Measurements from ENCODE around the gene MLEC. TPM values are rescaled to one million over a fixed set of nuclear protein-coding genes. Genes with fewer than 3 reads are reported as not detected.
A peak's percentile ranks its signal among the peaks of the same experiment; 100 is the strongest.

Gene MLEC
- total and polyA plus RNA-seq, 10 donors = 7.7 to 117 (median 68.9) TPM

DNA sequence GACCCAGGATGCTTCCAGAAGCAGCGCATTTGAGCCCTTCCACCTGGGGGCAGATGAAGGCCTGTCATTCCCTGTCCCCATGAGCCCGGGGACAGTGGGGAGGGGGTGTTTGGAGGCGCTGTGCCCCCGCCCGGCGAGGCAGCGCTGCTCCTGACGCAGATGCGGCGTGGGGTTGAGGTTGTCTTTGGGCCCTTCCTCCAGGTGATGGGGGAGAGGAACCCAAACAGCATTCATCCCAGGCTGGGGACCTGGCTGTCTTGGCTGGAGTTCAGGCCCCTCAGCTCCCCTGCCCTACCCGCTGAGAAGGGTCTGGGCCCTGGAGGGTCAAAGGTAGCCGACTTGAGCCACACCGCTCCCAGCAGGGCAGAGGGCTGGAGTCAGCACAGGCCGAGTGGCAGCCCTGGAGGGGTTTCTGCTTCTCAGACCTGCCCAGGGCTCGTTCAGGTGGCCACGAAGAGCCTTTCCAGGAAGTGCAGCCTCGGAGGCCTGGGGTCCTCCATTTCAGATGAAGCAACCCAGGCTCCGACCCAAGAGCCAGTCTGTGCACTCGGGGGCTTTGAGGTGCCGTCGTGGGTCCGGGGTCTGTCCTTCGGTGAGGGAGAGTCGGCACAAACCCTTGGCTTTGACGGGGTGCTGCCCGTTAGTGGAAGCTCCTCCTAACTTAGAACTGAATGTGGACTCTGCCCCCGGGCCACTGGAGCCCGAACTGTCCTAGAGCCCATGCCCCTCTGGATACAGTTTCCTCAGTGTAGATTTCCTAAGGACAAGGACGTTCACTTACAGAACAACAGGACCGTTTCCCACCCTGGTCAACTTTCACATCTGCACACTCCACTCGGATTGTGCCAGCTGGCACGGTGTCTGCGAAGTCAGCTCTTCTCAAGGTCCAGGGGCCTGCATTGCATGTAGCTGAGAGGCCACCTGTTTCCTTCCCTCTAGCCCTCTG is 54.8 kb downstream of the MLEC start:
- intact Hi-C loops (cut with DNase I; ENCODE audit: low total_unique reads) = no loop called here
- Histone ChIP-seq H3K4me3 (peak overlapping the region in 3 of 8 donors; percentile 18 to 56 (median 20)), H3K9me3 (no peaks in the 10 kb centered on the region), H3K36me3 (peaks cover 0 to 41% (median 14%) of the 10 kb centered on the region in 6 donors), H3K4me1 (peaks cover 0 to 45% (median 7%) of the 10 kb centered on the region in 6 donors), H3K27ac (peak overlapping the region; percentile 48 to 89 (median 78)), H3K27me3 (replicated peaks in 1 of 7) (no peaks in the 10 kb centered on the region)
- peak; percentile 83 for DNase-seq
- WGBS, 5 donors = 58 to 78% (median 72%) methylated on average over 15 to 33 of the region's 33 CpGs
- TF ChIP-seq POLR2AphosphoS5 (IDR thresholded peaks at IDR 0.05) (peak; percentile 36 to 96 (median 90)), POLR2A (IDR thresholded peaks at IDR 0.05) (peak in 1 of 3 donors; percentile 34)
- TF ChIP-seq, protein P1, sequence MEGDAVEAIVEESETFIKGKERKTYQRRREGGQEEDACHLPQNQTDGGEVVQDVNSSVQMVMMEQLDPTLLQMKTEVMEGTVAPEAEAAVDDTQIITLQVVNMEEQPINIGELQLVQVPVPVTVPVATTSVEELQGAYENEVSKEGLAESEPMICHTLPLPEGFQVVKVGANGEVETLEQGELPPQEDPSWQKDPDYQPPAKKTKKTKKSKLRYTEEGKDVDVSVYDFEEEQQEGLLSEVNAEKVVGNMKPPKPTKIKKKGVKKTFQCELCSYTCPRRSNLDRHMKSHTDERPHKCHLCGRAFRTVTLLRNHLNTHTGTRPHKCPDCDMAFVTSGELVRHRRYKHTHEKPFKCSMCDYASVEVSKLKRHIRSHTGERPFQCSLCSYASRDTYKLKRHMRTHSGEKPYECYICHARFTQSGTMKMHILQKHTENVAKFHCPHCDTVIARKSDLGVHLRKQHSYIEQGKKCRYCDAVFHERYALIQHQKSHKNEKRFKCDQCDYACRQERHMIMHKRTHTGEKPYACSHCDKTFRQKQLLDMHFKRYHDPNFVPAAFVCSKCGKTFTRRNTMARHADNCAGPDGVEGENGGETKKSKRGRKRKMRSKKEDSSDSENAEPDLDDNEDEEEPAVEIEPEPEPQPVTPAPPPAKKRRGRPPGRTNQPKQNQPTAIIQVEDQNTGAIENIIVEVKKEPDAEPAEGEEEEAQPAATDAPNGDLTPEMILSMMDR (IDR thresholded peaks at IDR 0.05 in 8 of 11, conservative IDR thresholded peaks at IDR 0.05 in 3 of 11) = no peak

GRCh38 chr12:120744922-120745493 is 58.1 kb downstream of the MLEC start:
- Histone ChIP-seq H3K9me3 (no peaks in the 10 kb centered on the region), H3K4me3 (no peak overlapping the region), H3K36me3 (peaks cover 0 to 9% (median 0%) of the 10 kb centered on the region in 6 donors), H3K27ac (peak overlapping the region in 6 of 8 donors; percentile 16 to 72 (median 64)), H3K27me3 (replicated peaks in 1 of 7) (no peaks in the 10 kb centered on the region), H3K4me1 (peaks cover 0 to 35% (median 3%) of the 10 kb centered on the region in 6 donors)
- 75 to 86% (median 80%) methylated on average over 15 of the region's 15 CpGs for WGBS, 5 donors
- DNase-seq = peak; percentile 81
- TF ChIP-seq, protein P1 (IDR thresholded peaks at IDR 0.05 in 8 of 11, conservative IDR thresholded peaks at IDR 0.05 in 3 of 11) = no peak
- TF ChIP-seq POLR2A (IDR thresholded peaks at IDR 0.05) = no peak
- peak; percentile 78 to 88 (median 86) for TF ChIP-seq POLR2AphosphoS5 (IDR thresholded peaks at IDR 0.05)
- intact Hi-C loops (cut with DNase I; ENCODE audit: low total_unique reads) = no loop called here

DNA sequence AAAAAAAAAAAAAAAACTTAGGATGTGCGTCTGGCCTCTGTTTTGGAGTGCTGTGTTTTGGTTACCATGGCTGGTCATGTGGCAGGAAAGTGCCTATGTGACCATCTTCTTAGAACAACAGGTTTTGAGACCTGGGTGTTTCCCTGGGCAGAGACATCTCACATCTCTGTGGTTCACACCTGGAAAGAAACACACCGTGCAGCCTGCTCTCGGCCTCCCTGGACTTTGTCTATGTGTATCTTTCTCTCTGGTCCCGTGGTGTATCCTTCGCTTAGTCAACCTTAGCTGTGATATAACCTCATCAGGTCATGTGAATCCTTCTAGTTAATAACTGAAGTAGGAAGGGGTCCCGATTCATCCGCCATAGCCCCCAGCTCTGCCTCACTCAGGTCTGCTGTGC is 61.3 kb downstream of the MLEC start:
- WGBS, 5 donors = 85 to 91% (median 89%) methylated on average over 7 of the region's 7 CpGs
- Histone ChIP-seq H3K4me1 (peaks cover 0 to 16% (median 0%) of the 10 kb centered on the region in 6 donors), H3K4me3 (no peak overlapping the region), H3K27ac (no peak overlapping the region), H3K9me3 (no peaks in the 10 kb centered on the region), H3K36me3 (no peaks in the 10 kb centered on the region), H3K27me3 (replicated peaks in 1 of 7) (no peaks in the 10 kb centered on the region)
- intact Hi-C loops (cut with DNase I; ENCODE audit: low total_unique reads) = no loop called here
- peak; percentile 14 for DNase-seq
- no peak for TF ChIP-seq POLR2AphosphoS5 (IDR thresholded peaks at IDR 0.05)
- TF ChIP-seq, protein P1 (IDR thresholded peaks at IDR 0.05 in 8 of 11, conservative IDR thresholded peaks at IDR 0.05 in 3 of 11) = no peak
- no peak for TF ChIP-seq POLR2A (IDR thresholded peaks at IDR 0.05)

GRCh38 chr12:120749256-120749655 is 62.3 kb downstream of the MLEC start:
- Histone ChIP-seq H3K36me3 (no peaks in the 10 kb centered on the region), H3K4me3 (no peak overlapping the region), H3K27me3 (replicated peaks in 1 of 7) (no peaks in the 10 kb centered on the region), H3K27ac (no peak overlapping the region), H3K9me3 (no peaks in the 10 kb centered on the region), H3K4me1 (peaks cover 0 to 16% (median 0%) of the 10 kb centered on the region in 6 donors)
- intact Hi-C loops (cut with DNase I; ENCODE audit: low total_unique reads) = no loop called here
- DNase-seq = peak; percentile 17
- TF ChIP-seq, protein P1 (IDR thresholded peaks at IDR 0.05 in 8 of 11, conservative IDR thresholded peaks at IDR 0.05 in 3 of 11) = no peak
- no peak for TF ChIP-seq POLR2A (IDR thresholded peaks at IDR 0.05)
- TF ChIP-seq POLR2AphosphoS5 (IDR thresholded peaks at IDR 0.05) = no peak
- WGBS, 5 donors = 80 to 91% (median 85%) methylated on average over 5 of the region's 5 CpGs
